ENCODE data around the gene SPRED2. TPM values are rescaled to one million over a fixed set of nuclear protein-coding genes. Genes with fewer than 3 reads are reported as not detected.

Gene SPRED2, protein sequence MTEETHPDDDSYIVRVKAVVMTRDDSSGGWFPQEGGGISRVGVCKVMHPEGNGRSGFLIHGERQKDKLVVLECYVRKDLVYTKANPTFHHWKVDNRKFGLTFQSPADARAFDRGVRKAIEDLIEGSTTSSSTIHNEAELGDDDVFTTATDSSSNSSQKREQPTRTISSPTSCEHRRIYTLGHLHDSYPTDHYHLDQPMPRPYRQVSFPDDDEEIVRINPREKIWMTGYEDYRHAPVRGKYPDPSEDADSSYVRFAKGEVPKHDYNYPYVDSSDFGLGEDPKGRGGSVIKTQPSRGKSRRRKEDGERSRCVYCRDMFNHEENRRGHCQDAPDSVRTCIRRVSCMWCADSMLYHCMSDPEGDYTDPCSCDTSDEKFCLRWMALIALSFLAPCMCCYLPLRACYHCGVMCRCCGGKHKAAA
- total RNA-seq = 23.9 and 38.5 TPM in 2 replicates

DNA sequence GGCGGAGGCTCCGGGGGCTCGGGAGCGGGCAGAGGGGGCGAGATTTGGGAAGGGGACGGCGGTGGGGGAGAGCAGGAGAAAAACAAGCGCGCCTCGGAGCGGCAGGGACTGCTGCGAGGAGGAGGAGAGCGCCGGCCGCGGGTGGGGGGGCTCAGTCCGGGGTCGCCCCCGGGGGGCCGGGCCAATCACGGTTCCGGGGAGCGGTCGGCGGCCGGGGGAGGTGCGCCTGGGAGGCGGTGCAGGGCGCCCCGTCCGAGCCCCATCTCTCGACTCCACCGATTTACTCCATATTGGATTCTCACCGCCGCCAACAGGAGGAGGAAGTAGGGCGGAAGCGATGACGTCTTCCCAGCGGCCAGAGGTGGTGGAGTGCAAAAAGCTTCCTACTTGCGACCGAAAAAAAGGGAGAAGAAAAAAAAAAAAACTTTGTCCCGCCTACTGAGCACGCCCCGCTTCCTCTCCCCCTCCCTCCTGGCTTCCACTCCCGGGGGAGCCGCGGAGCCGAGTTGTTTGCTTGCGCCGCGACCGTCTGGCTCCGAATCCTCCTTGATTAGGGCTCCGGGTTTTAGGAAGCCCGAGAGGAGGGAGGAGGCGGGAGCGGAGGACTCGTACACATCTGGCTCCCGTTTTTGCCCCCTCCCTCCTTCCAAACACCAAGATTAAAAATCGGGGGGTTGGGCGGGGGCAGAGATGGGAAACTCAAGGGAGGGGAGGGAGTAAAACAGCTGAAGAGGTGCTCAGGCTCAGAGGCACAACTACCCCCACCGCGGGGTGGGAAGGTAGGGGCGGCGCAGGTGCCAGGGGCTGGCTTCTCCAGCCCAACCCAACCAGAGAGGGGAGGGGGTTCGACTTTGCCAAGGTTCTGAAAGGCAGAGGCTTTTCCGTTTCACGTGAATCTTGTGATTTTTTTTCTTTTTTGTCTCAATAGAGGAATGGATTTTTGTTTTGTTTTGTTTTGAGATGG is at the start of gene SPRED2:
Gene SPRED2 (minus strand): TSS at position 373 of the 964 bp plus-strand sequence. CDS start 612 bp downstream, outside the sequence.

Other genes starting within 250 kb of the SPRED2 start
- gene ACTR2, start 204.8 kb downstream of the SPRED2 start, total RNA-seq = 87.0 and 95.0 TPM in 2 replicates

Measured in hair follicle dermal papilla cell (primary cell).